HEK293T (cell line): Measurements from ENCODE around the gene RELA.

Experiments used
- CTBP1 ChIP-seq: fragments of 450-650 bp; IDR thresholded peaks from 2 replicates; pipeline ENCODE4 v1.6.1; 2016; ENCODE audit warnings: borderline replicate concordance
- ELF4 ChIP-seq: fragments of 450-650 bp; IDR thresholded peaks from 2 replicates; pipeline ENCODE4 v1.6.1; 2017; ENCODE audit warnings: antibody characterized with exemption
- HDGF ChIP-seq: fragments of 450-650 bp; IDR thresholded peaks from 2 replicates; pipeline ENCODE4 v1.6.1; 2017; ENCODE audit warnings: antibody characterized with exemption, borderline replicate concordance
- SP1 ChIP-seq: fragments of 450-650 bp; IDR thresholded peaks from 2 replicates; pipeline ENCODE4 v1.6.1; 2017
- TARDBP ChIP-seq: fragments of 450-650 bp; IDR thresholded peaks from 2 replicates; pipeline ENCODE4 v1.6.1; 2016
- TF ChIP-seq, protein P1 (sequence below): fragments of 450-650 bp; IDR thresholded peaks from 2 replicates; pipeline ENCODE4 v1.6.1; 2016

- TF ChIP-seq ELF4, result no peak
- no peak for TF ChIP-seq CTBP1
- no peak for TF ChIP-seq TARDBP
- no peak for TF ChIP-seq SP1
- TF ChIP-seq, protein P1, sequence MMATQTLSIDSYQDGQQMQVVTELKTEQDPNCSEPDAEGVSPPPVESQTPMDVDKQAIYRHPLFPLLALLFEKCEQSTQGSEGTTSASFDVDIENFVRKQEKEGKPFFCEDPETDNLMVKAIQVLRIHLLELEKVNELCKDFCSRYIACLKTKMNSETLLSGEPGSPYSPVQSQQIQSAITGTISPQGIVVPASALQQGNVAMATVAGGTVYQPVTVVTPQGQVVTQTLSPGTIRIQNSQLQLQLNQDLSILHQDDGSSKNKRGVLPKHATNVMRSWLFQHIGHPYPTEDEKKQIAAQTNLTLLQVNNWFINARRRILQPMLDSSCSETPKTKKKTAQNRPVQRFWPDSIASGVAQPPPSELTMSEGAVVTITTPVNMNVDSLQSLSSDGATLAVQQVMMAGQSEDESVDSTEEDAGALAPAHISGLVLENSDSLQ, result no peak
- no peak for TF ChIP-seq HDGF
These were observed 45.4 kb downstream of the RELA start for GRCh38 chr11:65617136-65617850.
